ENCODE data around the gene PLXNB1. TPM values are rescaled to one million over a fixed set of nuclear protein-coding genes. Genes with fewer than 3 reads are reported as not detected.

Gene PLXNB1
- total RNA-seq, 1 experiment from 2014 or later, result 149 TPM

GRCh38 chr3:48369693-48370332 lies 60.1 kb downstream of the PLXNB1 start:
- Histone ChIP-seq H3K4me3 (ENCODE audit: low read depth, low read length) (no peak overlapping the region), H3K27me3 (replicated peaks; ENCODE audit: control insufficient read depth, insufficient read depth, low read length) (no peaks in the 10 kb centered on the region), H3K9me3 (no peaks in the 10 kb centered on the region), H3K4me1 (peaks cover 19% of the 10 kb centered on the region), H3K36me3 (ENCODE audit: control insufficient read depth, insufficient read depth, low read length) (no peaks in the 10 kb centered on the region)
- TF ChIP-seq CTCF (IDR thresholded peaks at IDR 0.05; ENCODE audit: insufficient read depth in 1 of 2, low read depth in 1 of 2, low read length in 1 of 2, severe bottlenecking in 1 of 2, unreplicated experiment in 1 of 2), result no peak
- Mint-ChIP-seq H3K9me3 (ENCODE audit: unreplicated experiment) (peaks cover 13% of the 10 kb centered on the region), H3K27me3 (ENCODE audit: insufficient read depth, unreplicated experiment) (no peaks in the 10 kb centered on the region), H3K36me3 (ENCODE audit: insufficient read depth, unreplicated experiment) (peaks cover 4% of the 10 kb centered on the region), H3K27ac (ENCODE audit: unreplicated experiment) (no peak overlapping the region), H3K4me1 (ENCODE audit: low read depth, unreplicated experiment) (peaks cover 42% of the 10 kb centered on the region), H3K4me3 (ENCODE audit: unreplicated experiment) (no peak overlapping the region)
- no TSS peak for BruUV-seq (replicated peaks)
- DNase-seq, result no peak
- CTCF ChIA-PET, result no interaction called here
- POLR2A ChIA-PET, result no interaction called here
- intact Hi-C loops (cut with micrococcal nuclease; ENCODE audit: unreplicated experiment), result no loop called here

- H3K4me3 ChIP-seq (ENCODE audit: low read depth, low read length), result no peak overlapping the region
- CTCF ChIA-PET, result interaction anchor here (1.1 kb wide), 1 partner anchor 69 kb away, joined by 5 read pairs; no protein-coding TSS in a partner anchor
- no peaks in the 10 kb centered on the region for H3K36me3 ChIP-seq (ENCODE audit: control insufficient read depth, insufficient read depth, low read length)
- intact Hi-C loops (cut with micrococcal nuclease; ENCODE audit: unreplicated experiment), result no loop called here
- no peak overlapping the region for H3K4me3 Mint-ChIP-seq (ENCODE audit: unreplicated experiment)
- H3K9me3 ChIP-seq, result peaks cover 8% of the 10 kb centered on the region
- no peak for TF ChIP-seq CTCF (IDR thresholded peaks at IDR 0.05; ENCODE audit: insufficient read depth in 1 of 2, low read depth in 1 of 2, low read length in 1 of 2, severe bottlenecking in 1 of 2, unreplicated experiment in 1 of 2)
- POLR2A ChIA-PET, result no interaction called here
- H3K4me1 ChIP-seq, result peaks cover 3% of the 10 kb centered on the region
- DNase-seq, result no peak
- H3K27me3 Mint-ChIP-seq (ENCODE audit: insufficient read depth, unreplicated experiment), result no peaks in the 10 kb centered on the region
- no TSS peak for BruUV-seq (replicated peaks)
- peaks cover 25% of the 10 kb centered on the region for H3K9me3 Mint-ChIP-seq (ENCODE audit: unreplicated experiment)
- H3K36me3 Mint-ChIP-seq (ENCODE audit: insufficient read depth, unreplicated experiment), result peaks cover under 1% of the 10 kb centered on the region
- peaks cover 27% of the 10 kb centered on the region for H3K4me1 Mint-ChIP-seq (ENCODE audit: low read depth, unreplicated experiment)
- H3K27ac Mint-ChIP-seq (ENCODE audit: unreplicated experiment), result no peak overlapping the region
- no peaks in the 10 kb centered on the region for H3K27me3 ChIP-seq (replicated peaks; ENCODE audit: control insufficient read depth, insufficient read depth, low read length)
Observed at GRCh38 chr3:48367201-48367600, 62.7 kb downstream of the PLXNB1 start.

GRCh38 chr3:48364840-48365239 lies 65.0 kb downstream of the PLXNB1 start:
- Mint-ChIP-seq H3K4me3 (ENCODE audit: unreplicated experiment) (no peak overlapping the region), H3K4me1 (ENCODE audit: low read depth, unreplicated experiment) (peaks cover 10% of the 10 kb centered on the region), H3K36me3 (ENCODE audit: insufficient read depth, unreplicated experiment) (no peaks in the 10 kb centered on the region), H3K9me3 (ENCODE audit: unreplicated experiment) (peaks cover 44% of the 10 kb centered on the region), H3K27ac (ENCODE audit: unreplicated experiment) (no peak overlapping the region), H3K27me3 (ENCODE audit: insufficient read depth, unreplicated experiment) (no peaks in the 10 kb centered on the region)
- DNase-seq, result no peak
- peaks cover 20% of the 10 kb centered on the region for H3K9me3 ChIP-seq
- no TSS peak for BruUV-seq (replicated peaks)
- no peaks in the 10 kb centered on the region for H3K4me1 ChIP-seq
- H3K27me3 ChIP-seq (replicated peaks; ENCODE audit: control insufficient read depth, insufficient read depth, low read length), result no peaks in the 10 kb centered on the region
- no peaks in the 10 kb centered on the region for H3K36me3 ChIP-seq (ENCODE audit: control insufficient read depth, insufficient read depth, low read length)
- no peak for TF ChIP-seq CTCF (IDR thresholded peaks at IDR 0.05; ENCODE audit: insufficient read depth in 1 of 2, low read depth in 1 of 2, low read length in 1 of 2, severe bottlenecking in 1 of 2, unreplicated experiment in 1 of 2)
- intact Hi-C loops (cut with micrococcal nuclease; ENCODE audit: unreplicated experiment), result no loop called here
- no peak overlapping the region for H3K4me3 ChIP-seq (ENCODE audit: low read depth, low read length)
- ChIA-PET POLR2A (no interaction called here), CTCF (no interaction called here)
